Right lobe of liver (tissue), 4 donors: ENCODE data around the gene RAB31.

Experiments used
- CTCF ChIP-seq, 4 donors: fragments of 200-600 bp in 3 of 4; fragments of 450-650 bp in 1 of 4; IDR thresholded peaks; one replicate each; pipeline versions ENCODE4 v1.5.1 to v1.8.0; 2016 to 2022; ENCODE audit warnings: antibody characterized with exemption in 4 of 4, mild to moderate bottlenecking in 2 of 4
- POLR2A ChIP-seq: fragments of 450-650 bp; IDR thresholded peaks from one replicate; pipeline ENCODE4 v1.6.1; 2017; ENCODE audit warnings: antibody characterized with exemption, mild to moderate bottlenecking
- donor health status: DM: no; HTN: no; CAD: no.
- donor health status: DM: no; HTN: no; CAD: no.
- donor health status: DM: no; HTN: yes; CAD: no.

DNA sequence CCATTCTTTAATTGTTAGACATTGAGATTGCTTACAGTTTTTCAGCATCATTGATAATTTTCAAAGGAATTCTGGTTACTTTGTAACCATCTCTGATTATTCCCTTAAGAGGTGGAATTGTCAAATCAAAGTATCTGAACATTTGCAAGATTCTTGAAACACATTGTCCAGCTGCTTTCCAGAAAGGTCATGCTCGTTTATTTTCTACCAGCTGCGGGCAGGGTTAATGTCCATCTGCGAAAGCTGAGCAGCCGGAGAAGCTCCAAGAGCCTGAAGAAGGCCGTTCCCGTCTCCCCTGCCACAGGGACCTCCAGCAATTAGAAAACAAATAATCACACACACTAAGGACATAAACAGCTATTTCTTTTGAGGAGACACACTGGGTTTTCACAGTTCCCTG is 101.6 kb downstream of the RAB31 start:
- TF ChIP-seq CTCF (IDR thresholded peaks at IDR 0.05) = no peak
- no peak for TF ChIP-seq POLR2A
